ENCODE data around the gene LHFPL2.
"Not testable (repeated sequence)": the region's sequence is repeated elsewhere in the genome, so short reads cannot be mapped to it uniquely, and the experiment has no call there.

Gene LHFPL2

GRCh38 chr5:78666975-78667374 is 18.4 kb upstream of the LHFPL2 start:
- not testable (repeated sequence) for DNase-seq (ENCODE audit: low read depth in 2 of 2, low spot score in 1 of 2)

- DNase-seq (ENCODE audit: low read depth in 2 of 2, low spot score in 1 of 2) = no peak
These were observed 17.5 kb upstream of the LHFPL2 start for GRCh38 chr5:78666041-78666444.

- DNase-seq (ENCODE audit: low read depth in 2 of 2, low spot score in 1 of 2) = no peak
These were observed 17.0 kb upstream of the LHFPL2 start for GRCh38 chr5:78665534-78665933.

GRCh38 chr5:78662323-78662722 is 13.8 kb upstream of the LHFPL2 start:
- no peak for DNase-seq (ENCODE audit: low read depth in 2 of 2, low spot score in 1 of 2)

- no peak for DNase-seq (ENCODE audit: low read depth in 2 of 2, low spot score in 1 of 2)
These were observed 13.1 kb upstream of the LHFPL2 start for GRCh38 chr5:78661691-78662090.

GRCh38 chr5:78661044-78661443 is 12.5 kb upstream of the LHFPL2 start:
- no peak for DNase-seq (ENCODE audit: low read depth in 2 of 2, low spot score in 1 of 2)

GRCh38 chr5:78660401-78660800 is 11.8 kb upstream of the LHFPL2 start:
- no peak for DNase-seq (ENCODE audit: low read depth in 2 of 2, low spot score in 1 of 2)

- no peak for DNase-seq (ENCODE audit: low read depth in 2 of 2, low spot score in 1 of 2)
These were observed 11.1 kb upstream of the LHFPL2 start for GRCh38 chr5:78659714-78660113.

GRCh38 chr5:78659114-78659513 is 10.5 kb upstream of the LHFPL2 start:
- no peak for DNase-seq (ENCODE audit: low read depth in 2 of 2, low spot score in 1 of 2)

GRCh38 chr5:78657201-78657600 is 8.6 kb upstream of the LHFPL2 start:
- DNase-seq (ENCODE audit: low read depth in 2 of 2, low spot score in 1 of 2) = no peak

- no peak for DNase-seq (ENCODE audit: low read depth in 2 of 2, low spot score in 1 of 2)
These were observed 7.2 kb upstream of the LHFPL2 start for GRCh38 chr5:78655746-78656290.

- no peak for DNase-seq (ENCODE audit: low read depth in 2 of 2, low spot score in 1 of 2)
These were observed 5.8 kb upstream of the LHFPL2 start for GRCh38 chr5:78654386-78654785.

GRCh38 chr5:78653681-78654366 is 5.3 kb upstream of the LHFPL2 start:
- DNase-seq (ENCODE audit: low read depth in 2 of 2, low spot score in 1 of 2) = no peak

- DNase-seq (ENCODE audit: low read depth in 2 of 2, low spot score in 1 of 2) = no peak
These were observed 4.5 kb upstream of the LHFPL2 start for GRCh38 chr5:78653031-78653430.

- DNase-seq (ENCODE audit: low read depth in 2 of 2, low spot score in 1 of 2) = no peak
These were observed 2.9 kb upstream of the LHFPL2 start for GRCh38 chr5:78651468-78651867.

GRCh38 chr5:78650531-78650930 is 2.0 kb upstream of the LHFPL2 start:
- no peak for DNase-seq (ENCODE audit: low read depth in 2 of 2, low spot score in 1 of 2)

GRCh38 chr5:78649861-78650496 is 1.4 kb upstream of the LHFPL2 start:
- DNase-seq (ENCODE audit: low read depth in 2 of 2, low spot score in 1 of 2) = no peak

- DNase-seq (ENCODE audit: low read depth in 2 of 2, low spot score in 1 of 2) = no peak
These were observed 681 bp upstream of the LHFPL2 start for GRCh38 chr5:78649211-78649695.

- no peak for DNase-seq (ENCODE audit: low read depth in 2 of 2, low spot score in 1 of 2)
These were observed 674 bp downstream of the LHFPL2 start for GRCh38 chr5:78647838-78648358.

GRCh38 chr5:78647351-78647818 is 1.2 kb downstream of the LHFPL2 start:
- no peak for DNase-seq (ENCODE audit: low read depth in 2 of 2, low spot score in 1 of 2)

- DNase-seq (ENCODE audit: low read depth in 2 of 2, low spot score in 1 of 2) = no peak
These were observed 3.8 kb downstream of the LHFPL2 start for GRCh38 chr5:78644741-78645300.

- DNase-seq (ENCODE audit: low read depth in 2 of 2, low spot score in 1 of 2) = no peak
These were observed 4.4 kb downstream of the LHFPL2 start for GRCh38 chr5:78644129-78644528.
